Panc1 (cell line): ENCODE measurements around the gene SLC22A12. TPM values are rescaled to one million over a fixed set of nuclear protein-coding genes. Genes with fewer than 3 reads are reported as not detected.

Source experiments
- ATAC-seq: fragments of 200-7000 bp; cut with Tn5 transposase; 2 replicates; pipeline ENCODE4 v1.9.1; 2020; ENCODE audit warnings: mild to moderate bottlenecking, moderate library complexity
- BruUV-seq: library from RNA; stranded (reverse); fragments of 400-500 nt; replicated peaks from 2 replicates; lab custom pipeline; 2021; lab: Mats Ljungman, UMichigan
- CTCF ChIA-PET: fragments of 300-600 bp; sonication (Branson Sonifier 250); formaldehyde crosslinking; loops from one replicate; lab custom pipeline; 2022; ENCODE audit warnings: antibody characterized with exemption; lab: Charles Lee
- POLR2A ChIA-PET: fragments of 300-600 bp; sonication (Branson Sonifier 250); formaldehyde crosslinking; loops from one replicate; lab custom pipeline; 2022; ENCODE audit warnings: antibody characterized with exemption; lab: Charles Lee
- DNase-seq: peaks from one replicate; pipeline ENCODE4 v3.0.0-alpha.2; 2010; ENCODE audit warnings: low read depth, low spot score
- H3K27ac ChIP-seq: 2 replicates; pipeline ENCODE4 v1.5.1; 2011; ENCODE audit warnings: mild to moderate bottlenecking, low read length, inconsistent platforms
- H3K27me3 ChIP-seq: fragments of 200-500 bp; sonication (Bioruptor generic); 2 replicates; pipeline ENCODE4 v1.6.0; 2014; ENCODE audit warnings: low read length, inconsistent platforms; ENCODE audit not compliant: control insufficient read depth, insufficient read depth
- H3K36me3 ChIP-seq: fragments of 200-500 bp; sonication (Bioruptor generic); 2 replicates; pipeline ENCODE4 v1.5.1; 2014; ENCODE audit warnings: inconsistent platforms, mild to moderate bottlenecking, low read length, moderate library complexity; ENCODE audit not compliant: control insufficient read depth, insufficient read depth
- H3K4me1 ChIP-seq: 2 replicates; pipeline ENCODE4 v1.5.1; 2011; ENCODE audit warnings: inconsistent platforms, mild to moderate bottlenecking, low read length, moderate library complexity; ENCODE audit not compliant: control insufficient read depth, insufficient read depth
- H3K4me3 ChIP-seq, 2 experiments: 2 replicates each; pipeline ENCODE4 v1.5.1; 2011 to 2012; ENCODE audit warnings: low read depth in 2 of 2, low read length in 2 of 2, mild to moderate bottlenecking in 2 of 2, inconsistent platforms in 1 of 2, moderate library complexity in 1 of 2
- H3K9me3 ChIP-seq: fragments of 200-500 bp; sonication (Bioruptor generic); 2 replicates; pipeline ENCODE4 v1.5.1; 2014; ENCODE audit warnings: low read depth, mild to moderate bottlenecking, inconsistent platforms, low read length, moderate library complexity; ENCODE audit not compliant: control insufficient read depth, insufficient read depth
- CTCF ChIP-seq: fragments of 450-650 bp; IDR thresholded peaks from 2 replicates; pipeline ENCODE4 v1.5.1; 2017; ENCODE audit warnings: mild to moderate bottlenecking
- POLR2AphosphoS5 ChIP-seq: IDR thresholded peaks from 2 replicates; pipeline ENCODE4 v1.6.1; 2012; ENCODE audit warnings: mild to moderate bottlenecking, low read depth, low read length, moderate library complexity
- REST ChIP-seq, 2 experiments: IDR thresholded peaks; 2 replicates each; pipeline ENCODE4 v1.6.1; 2011 to 2012; ENCODE audit warnings: low read depth in 2 of 2, control low read depth in 1 of 2, low read length in 1 of 2, mild to moderate bottlenecking in 1 of 2, moderate library complexity in 1 of 2; ENCODE audit not compliant: insufficient read depth in 1 of 2
- SIN3A ChIP-seq: IDR thresholded peaks from 2 replicates; pipeline ENCODE4 v1.6.1; 2012; ENCODE audit warnings: low read depth, mild to moderate bottlenecking, low read length, moderate library complexity, borderline replicate concordance; ENCODE audit not compliant: insufficient read depth
- TCF7L2 ChIP-seq: IDR thresholded peaks from 2 replicates; pipeline ENCODE4 v1.6.1; 2011; ENCODE audit warnings: mild to moderate bottlenecking, low read depth, low read length, inconsistent platforms
- in situ Hi-C: cut with HindIII; loops from 2 replicates; pipeline ENCODE4 v1.10.0; 2016; ENCODE audit warnings: low sequenced_read_pairs, low pct_unique_long_range_greater_than_20kb
- intact Hi-C: fragments of 100-400 bp; cut with micrococcal nuclease; formaldehyde crosslinking; loops from one replicate; pipeline ENCODE4 v1.10.0; 2022; ENCODE audit not compliant: unreplicated experiment
- total RNA-seq: library from RNA; stranded (reverse); gene quantifications from one replicate; pipeline ENCODE4 v1.2.1, GENCODE V29; 2021; ENCODE audit not compliant: unreplicated experiment

Gene SLC22A12
- total RNA-seq, 1 experiment from 2014 or later, result not detected

DNA sequence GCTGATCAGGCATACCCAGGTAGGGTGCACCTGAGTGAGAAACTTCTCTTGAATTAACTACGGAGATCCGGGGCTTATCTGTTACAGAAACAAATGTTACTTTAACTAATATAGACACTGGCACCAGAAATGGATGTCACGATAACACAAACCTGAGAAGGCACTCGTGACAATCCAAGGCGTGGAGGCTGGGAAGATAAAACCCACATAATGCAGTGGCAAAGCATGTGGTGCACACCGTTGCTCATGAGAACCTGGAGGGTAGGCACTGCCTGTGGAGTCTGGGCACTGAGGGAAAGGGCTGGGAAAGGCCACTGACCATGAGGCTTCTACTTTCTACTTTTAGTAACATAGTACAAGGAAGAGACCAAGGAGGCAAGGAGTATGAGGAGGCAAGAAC, 22.6 kb downstream of the SLC22A12 start:
- no TSS peak for BruUV-seq
- no peak overlapping the region for H3K27ac ChIP-seq
- H3K36me3 ChIP-seq, result no peaks in the 10 kb centered on the region
- no peak overlapping the region for H3K4me3 ChIP-seq
- DNase-seq, result no peak
- H3K27me3 ChIP-seq, result no peaks in the 10 kb centered on the region
- POLR2A ChIA-PET, result no interaction called here
- no peak for TF ChIP-seq POLR2AphosphoS5
- no peak for TF ChIP-seq SIN3A
- no peak for TF ChIP-seq TCF7L2
- intact Hi-C loops (no loop called here), in situ Hi-C loops (no loop called here)
- CTCF ChIA-PET, result no interaction called here
- no peak for ATAC-seq
- H3K9me3 ChIP-seq, result no peaks in the 10 kb centered on the region
- no peaks in the 10 kb centered on the region for H3K4me1 ChIP-seq

- in situ Hi-C loops (no loop called here), intact Hi-C loops (no loop called here)
- Histone ChIP-seq H3K9me3 (no peaks in the 10 kb centered on the region), H3K4me1 (no peaks in the 10 kb centered on the region), H3K27ac (no peak overlapping the region), H3K36me3 (no peaks in the 10 kb centered on the region), H3K4me3 (no peak overlapping the region), H3K27me3 (no peaks in the 10 kb centered on the region)
- TF ChIP-seq SIN3A, result no peak
- TF ChIP-seq TCF7L2, result no peak
- TF ChIP-seq REST (IDR thresholded peaks at IDR 0.05; ENCODE audit: insufficient read depth in 1 of 2, low read depth in 2 of 2, low read length in 1 of 2), result no peak
- TF ChIP-seq POLR2AphosphoS5, result no peak
- no peak for TF ChIP-seq CTCF
- ChIA-PET POLR2A (no interaction called here), CTCF (no interaction called here)
- DNase-seq (no peak), ATAC-seq (no peak)
- no TSS peak for BruUV-seq
Measured at GRCh38 chr11:64614917-64615316, 23.9 kb downstream of the SLC22A12 start.

DNA sequence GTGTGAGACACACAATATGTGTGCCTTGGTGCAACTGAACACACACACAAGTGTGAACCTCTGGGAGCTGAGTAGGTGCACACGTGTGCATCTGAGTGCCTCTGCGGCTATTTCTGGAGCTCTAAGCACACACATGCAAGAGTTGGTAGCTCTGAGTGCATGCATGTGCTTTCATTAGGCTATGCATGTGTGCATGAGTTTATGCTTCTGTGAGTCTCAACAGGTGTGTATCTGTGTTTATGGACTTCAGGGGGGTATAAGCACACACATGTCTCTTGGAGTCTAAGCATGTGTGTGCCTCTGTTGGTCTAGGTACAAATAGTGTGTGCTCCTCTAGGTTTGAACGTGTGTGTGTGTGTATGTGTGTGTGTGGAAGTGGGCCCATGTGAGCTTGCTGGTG, 25.8 kb downstream of the SLC22A12 start:
- in situ Hi-C loops, result no loop called here
- ATAC-seq, result no peak

More for the DNA sequence above, 25.8 kb downstream of the SLC22A12 start:
- no peaks in the 10 kb centered on the region for H3K4me1 ChIP-seq
- ChIA-PET CTCF (no interaction called here), POLR2A (no interaction called here)
- H3K27me3 ChIP-seq, result no peaks in the 10 kb centered on the region
- no peak overlapping the region for H3K27ac ChIP-seq
- no peak for DNase-seq
- no TSS peak for BruUV-seq
- H3K4me3 ChIP-seq, result no peak overlapping the region
- H3K36me3 ChIP-seq, result no peaks in the 10 kb centered on the region
- H3K9me3 ChIP-seq, result no peaks in the 10 kb centered on the region
- intact Hi-C loops, result no loop called here
- TF ChIP-seq REST (IDR thresholded peaks at IDR 0.05; ENCODE audit: insufficient read depth in 1 of 2, low read depth in 2 of 2, low read length in 1 of 2) (no peak), TCF7L2 (no peak), POLR2AphosphoS5 (no peak), CTCF (no peak), SIN3A (no peak)
